Esophagus squamous epithelium (tissue), 4 donors: ENCODE data around the gene ZSWIM5.

Experiments
- CTCF ChIP-seq, 6 experiments: fragments of 450-650 bp in 4 of 6; fragments of 200-600 bp in 2 of 6; sonication (generic) in 2 of 6; IDR thresholded peaks; one replicate each; pipeline ENCODE4 v1.5.1; 2016 to 2019; ENCODE audit warnings: antibody characterized with exemption in 6 of 6, mild to moderate bottlenecking in 4 of 6, moderate library complexity in 4 of 6
- POLR2A ChIP-seq, 4 donors: fragments of 450-650 bp; IDR thresholded peaks; one replicate each; pipeline ENCODE4 v1.6.1; 2017; ENCODE audit warnings: antibody characterized with exemption in 4 of 4, mild to moderate bottlenecking in 4 of 4, moderate library complexity in 3 of 4

- TF ChIP-seq CTCF (IDR thresholded peaks at IDR 0.05): no peak
- TF ChIP-seq POLR2A (IDR thresholded peaks at IDR 0.05): no peak
Observed at GRCh38 chr1:45238846-45239245, 32.4 kb upstream of the ZSWIM5 start.
